HCT116 (cell line): ENCODE data around the gene EEA1. TPM values are rescaled to one million over a fixed set of nuclear protein-coding genes. Genes with fewer than 3 reads are reported as not detected.

ENCODE experiments used
- ATAC-seq: fragments of 200-7000 bp; cut with Tn5 transposase; 2 replicates; pipeline ENCODE4 v1.9.1; 2020; ENCODE audit warnings: mild to moderate bottlenecking, moderate library complexity
- BruUV-seq: library from RNA; stranded (reverse); fragments of 400-500 nt; replicated peaks from 2 replicates; lab custom pipeline; 2021; lab: Mats Ljungman, UMichigan
- CTCF ChIA-PET: fragments of 300-600 bp; sonication (Branson Sonifier 250); formaldehyde crosslinking; loops from one replicate; lab custom pipeline; 2021; ENCODE audit warnings: antibody characterized with exemption; lab: Charles Lee
- POLR2A ChIA-PET: fragments of 300-600, 350-600 bp; sonication (Branson Sonifier 250); formaldehyde crosslinking; loops from one replicate; lab custom pipeline; 2021; ENCODE audit warnings: antibody characterized with exemption; lab: Charles Lee
- RAD21 ChIA-PET, 2 experiments: fragments of 300-600 bp; sonication (Branson Sonifier 250); formaldehyde crosslinking; loops; one replicate each; lab custom pipeline; 2023; ENCODE audit warnings: low total read pairs in 2 of 2; ENCODE audit not compliant: uncharacterized antibody in 2 of 2, unreplicated experiment in 2 of 2, low non-redundant PET in 1 of 2; lab: Charles Lee
- DNase-seq: peaks from one replicate; pipeline ENCODE4 v3.0.0-alpha.2; 2010; ENCODE audit warnings: low read depth, low spot score
- H2AFZ ChIP-seq: fragments of 200-600 bp; shearing (Covaris generic), sonication (generic); 2 replicates; pipeline ENCODE4 v1.6.1; 2017; ENCODE audit warnings: low read depth, mixed run types, mixed read lengths, antibody characterized with exemption, low read length; ENCODE audit not compliant: poor library complexity, severe bottlenecking
- H3K27ac ChIP-seq: 2 replicates; pipeline ENCODE4 v1.5.1; 2012; ENCODE audit warnings: low read depth, low read length
- H3K27me3 ChIP-seq: fragments of 200-600 bp; sonication (generic); 2 replicates; pipeline ENCODE4 v1.6.1; 2016; ENCODE audit warnings: mixed run types, low read length, mixed read lengths; ENCODE audit not compliant: insufficient read depth
- H3K36me3 ChIP-seq, 2 experiments: fragments of 200-500 bp in 1 of 2; fragments of 200-600 bp in 1 of 2; sonication (Bioruptor generic) in 1 of 2; sonication (generic) in 1 of 2; 2 replicates each; pipeline versions ENCODE4 v1.5.1 to v1.6.1; 2014 to 2016; ENCODE audit warnings: low read length in 2 of 2, inconsistent platforms in 1 of 2, mixed read lengths in 1 of 2, mixed run types in 1 of 2; ENCODE audit not compliant: insufficient read depth in 2 of 2, control insufficient read depth in 1 of 2
- H3K4me1 ChIP-seq, 2 experiments: fragments of 200-600 bp in 1 of 2; sonication (generic) in 1 of 2; 2 replicates each; pipeline versions ENCODE4 v1.5.1 to v1.6.1; 2012 to 2017; ENCODE audit warnings: low read length in 2 of 2, inconsistent platforms in 1 of 2, mild to moderate bottlenecking in 1 of 2, mixed read lengths in 1 of 2, mixed run types in 1 of 2, moderate library complexity in 1 of 2; ENCODE audit not compliant: insufficient read depth in 2 of 2, control insufficient read depth in 1 of 2
- H3K4me2 ChIP-seq: fragments of 200-600 bp; sonication (generic); 2 replicates; pipeline ENCODE4 v1.6.1; 2017; ENCODE audit warnings: mixed run types, low read length, mixed read lengths
- H3K4me3 ChIP-seq, 2 experiments: fragments of 200-600 bp in 1 of 2; sonication (generic) in 1 of 2; replicated peaks in 1 of 2; 2 replicates each; pipeline ENCODE4 v1.5.1; 2011 to 2016; ENCODE audit warnings: low read length in 2 of 2, control low read depth in 1 of 2, low read depth in 1 of 2, mild to moderate bottlenecking in 1 of 2, mixed read lengths in 1 of 2, mixed run types in 1 of 2
- H3K79me2 ChIP-seq: fragments of 200-600 bp; sonication (generic); 2 replicates; pipeline ENCODE4 v1.6.1; 2017; ENCODE audit warnings: mild to moderate bottlenecking, mixed run types, low read length, moderate library complexity, mixed read lengths; ENCODE audit not compliant: insufficient read depth
- H3K9ac ChIP-seq: fragments of 200-600 bp; sonication (generic); 2 replicates; pipeline ENCODE4 v1.6.1; 2016; ENCODE audit warnings: low read length, mixed read lengths
- H3K9me2 ChIP-seq: fragments of 200-600 bp; sonication (generic), shearing (Covaris generic); 2 replicates; pipeline ENCODE4 v1.6.1; 2017; ENCODE audit warnings: mixed run types, mild to moderate bottlenecking, moderate library complexity; ENCODE audit not compliant: insufficient read depth
- H3K9me3 ChIP-seq, 2 experiments: fragments of 200-500 bp in 1 of 2; fragments of 200-600 bp in 1 of 2; sonication (Bioruptor generic) in 1 of 2; sonication (generic) in 1 of 2; 2 replicates each; pipeline ENCODE4 v1.6.1; 2014 to 2017; ENCODE audit warnings: low read length in 2 of 2, mixed read lengths in 2 of 2, inconsistent platforms in 1 of 2, low read depth in 1 of 2, mild to moderate bottlenecking in 1 of 2, mixed run types in 1 of 2, moderate library complexity in 1 of 2; ENCODE audit not compliant: control insufficient read depth in 1 of 2, insufficient read depth in 1 of 2
- H4K20me1 ChIP-seq: fragments of 200-600 bp; sonication (generic), shearing (Covaris generic); 2 replicates; pipeline ENCODE4 v1.6.1; 2017; ENCODE audit warnings: mixed run types, mild to moderate bottlenecking, moderate library complexity; ENCODE audit not compliant: insufficient read depth
- CBX3 ChIP-seq: IDR thresholded peaks from 2 replicates; pipeline ENCODE4 v1.6.1; 2012; ENCODE audit warnings: low read depth
- CEBPB ChIP-seq: IDR thresholded peaks from 2 replicates; pipeline ENCODE4 v1.6.1; 2012; ENCODE audit warnings: low read depth
- EGR1 ChIP-seq: IDR thresholded peaks from 2 replicates; pipeline ENCODE4 v1.6.1; 2012; ENCODE audit warnings: low read depth
- ELF1 ChIP-seq: IDR thresholded peaks from 2 replicates; pipeline ENCODE4 v1.6.1; 2012; ENCODE audit warnings: low read depth, borderline replicate concordance
- EZH2 ChIP-seq: fragments of 200-600 bp; sonication (generic); IDR thresholded peaks from 2 replicates; pipeline ENCODE4 v1.6.1; 2017; ENCODE audit warnings: antibody characterized with exemption, mixed run types
- EZH2phosphoT487 ChIP-seq: fragments of 200-600 bp; IDR thresholded peaks from 2 replicates; pipeline ENCODE4 v1.6.1; 2018; ENCODE audit warnings: antibody characterized with exemption, borderline replicate concordance
- FOSL1 ChIP-seq: IDR thresholded peaks from 2 replicates; pipeline ENCODE4 v1.6.1; 2012; ENCODE audit warnings: low read depth
- JUND ChIP-seq: IDR thresholded peaks from 2 replicates; pipeline ENCODE4 v1.6.1; 2012
- POLR2A ChIP-seq: IDR thresholded peaks from 2 replicates; pipeline ENCODE4 v1.7.0; 2011; ENCODE audit warnings: borderline replicate concordance; ENCODE audit not compliant: insufficient read depth, insufficient read length; ENCODE audit errors: extremely low read depth
- POLR2AphosphoS5 ChIP-seq: IDR thresholded peaks from 2 replicates; pipeline ENCODE4 v1.6.1; 2011; ENCODE audit warnings: mild to moderate bottlenecking, low read depth, low read length, moderate library complexity
- RAD21 ChIP-seq: IDR thresholded peaks from 2 replicates; pipeline ENCODE4 v1.6.1; 2012; ENCODE audit warnings: low read depth, mild to moderate bottlenecking
- SIN3A ChIP-seq: IDR thresholded peaks from 2 replicates; pipeline ENCODE4 v1.6.1; 2012; ENCODE audit warnings: low read depth
- SP1 ChIP-seq: IDR thresholded peaks from 2 replicates; pipeline ENCODE4 v1.6.1; 2012; ENCODE audit warnings: low read depth
- ZBTB33 ChIP-seq: IDR thresholded peaks from 2 replicates; pipeline ENCODE4 v1.6.1; 2011; ENCODE audit warnings: mild to moderate bottlenecking, low read length, moderate library complexity; ENCODE audit not compliant: insufficient replicate concordance; ENCODE audit errors: extremely low read depth
- ZFX ChIP-seq: fragments of 450-650 bp; IDR thresholded peaks from 2 replicates; pipeline ENCODE4 v1.6.1; 2017
- ZNF274 ChIP-seq: fragments of 200-500 bp; sonication (Bioruptor generic); IDR thresholded peaks from 2 replicates; pipeline ENCODE4 v1.6.1; 2014; ENCODE audit warnings: mild to moderate bottlenecking, low read depth, low read length, inconsistent platforms
- intact Hi-C: fragments of 100-400 bp; cut with micrococcal nuclease; formaldehyde crosslinking; loops from 2 replicates; pipeline ENCODE4 v1.10.0; 2022
- total RNA-seq: library from RNA; stranded (reverse); gene quantifications from one replicate; pipeline ENCODE4 v1.2.1, GENCODE V29; 2021; ENCODE audit not compliant: unreplicated experiment
- TF ChIP-seq, protein P1 (sequence below): IDR thresholded peaks from 2 replicates; pipeline ENCODE4 v1.6.1; 2012
- TF ChIP-seq, protein P2 (sequence below): IDR thresholded peaks from 2 replicates; pipeline ENCODE4 v1.6.1; 2012; ENCODE audit warnings: low read depth
- TF ChIP-seq, protein P3 (sequence below), 3 experiments: fragments of 200-600 bp in 1 of 3; sonication (generic) in 1 of 3; IDR thresholded peaks in 2 of 3; conservative IDR thresholded peaks in 1 of 3; 2 replicates each; pipeline ENCODE4 v1.5.1; 2012 to 2017; ENCODE audit warnings: low read depth in 2 of 3, low read length in 2 of 3, antibody characterized with exemption in 1 of 3, borderline replicate concordance in 1 of 3, control low read depth in 1 of 3, mild to moderate bottlenecking in 1 of 3, mixed read lengths in 1 of 3, mixed run types in 1 of 3, moderate library complexity in 1 of 3; ENCODE audit not compliant: insufficient read depth in 1 of 3

EEA1 gene
- total RNA-seq, 1 experiment from 2014 or later, result 13.8 TPM

DNA sequence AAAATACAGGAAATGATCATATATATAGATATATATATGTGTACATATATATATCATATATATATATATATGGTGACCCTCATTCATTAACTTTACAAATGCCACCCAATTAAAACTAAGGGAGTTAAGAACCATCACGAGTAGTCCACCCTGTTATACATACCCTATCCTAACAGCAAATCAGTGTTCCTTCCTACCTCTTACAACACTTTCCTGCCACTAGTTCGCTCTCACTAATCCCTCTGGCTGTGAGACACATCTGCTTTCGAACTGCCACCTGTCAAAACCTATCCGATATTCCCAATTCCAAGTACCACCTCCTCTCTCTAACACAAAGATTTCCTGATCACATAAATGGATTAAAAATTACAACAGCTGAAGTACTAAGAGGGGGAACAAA lies 100.5 kb downstream of the EEA1 start:
- intact Hi-C loops, result loop anchor here (5.0 to 10.0 kb wide), 2 partner anchors 156 to 264 kb away; no protein-coding TSS in a partner anchor
- TF ChIP-seq, protein P1, sequence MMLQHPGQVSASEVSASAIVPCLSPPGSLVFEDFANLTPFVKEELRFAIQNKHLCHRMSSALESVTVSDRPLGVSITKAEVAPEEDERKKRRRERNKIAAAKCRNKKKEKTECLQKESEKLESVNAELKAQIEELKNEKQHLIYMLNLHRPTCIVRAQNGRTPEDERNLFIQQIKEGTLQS, result no peak
- TF ChIP-seq SIN3A (no peak), ZNF274 (no peak), RAD21 (no peak), ZFX (no peak), JUND (no peak), ELF1 (no peak), EZH2 (no peak), ZBTB33 (no peak), POLR2A (no peak), POLR2AphosphoS5 (no peak), EGR1 (no peak), CEBPB (no peak), FOSL1 (no peak), SP1 (no peak), CBX3 (no peak), EZH2phosphoT487 (no peak)
- TF ChIP-seq, protein P2, sequence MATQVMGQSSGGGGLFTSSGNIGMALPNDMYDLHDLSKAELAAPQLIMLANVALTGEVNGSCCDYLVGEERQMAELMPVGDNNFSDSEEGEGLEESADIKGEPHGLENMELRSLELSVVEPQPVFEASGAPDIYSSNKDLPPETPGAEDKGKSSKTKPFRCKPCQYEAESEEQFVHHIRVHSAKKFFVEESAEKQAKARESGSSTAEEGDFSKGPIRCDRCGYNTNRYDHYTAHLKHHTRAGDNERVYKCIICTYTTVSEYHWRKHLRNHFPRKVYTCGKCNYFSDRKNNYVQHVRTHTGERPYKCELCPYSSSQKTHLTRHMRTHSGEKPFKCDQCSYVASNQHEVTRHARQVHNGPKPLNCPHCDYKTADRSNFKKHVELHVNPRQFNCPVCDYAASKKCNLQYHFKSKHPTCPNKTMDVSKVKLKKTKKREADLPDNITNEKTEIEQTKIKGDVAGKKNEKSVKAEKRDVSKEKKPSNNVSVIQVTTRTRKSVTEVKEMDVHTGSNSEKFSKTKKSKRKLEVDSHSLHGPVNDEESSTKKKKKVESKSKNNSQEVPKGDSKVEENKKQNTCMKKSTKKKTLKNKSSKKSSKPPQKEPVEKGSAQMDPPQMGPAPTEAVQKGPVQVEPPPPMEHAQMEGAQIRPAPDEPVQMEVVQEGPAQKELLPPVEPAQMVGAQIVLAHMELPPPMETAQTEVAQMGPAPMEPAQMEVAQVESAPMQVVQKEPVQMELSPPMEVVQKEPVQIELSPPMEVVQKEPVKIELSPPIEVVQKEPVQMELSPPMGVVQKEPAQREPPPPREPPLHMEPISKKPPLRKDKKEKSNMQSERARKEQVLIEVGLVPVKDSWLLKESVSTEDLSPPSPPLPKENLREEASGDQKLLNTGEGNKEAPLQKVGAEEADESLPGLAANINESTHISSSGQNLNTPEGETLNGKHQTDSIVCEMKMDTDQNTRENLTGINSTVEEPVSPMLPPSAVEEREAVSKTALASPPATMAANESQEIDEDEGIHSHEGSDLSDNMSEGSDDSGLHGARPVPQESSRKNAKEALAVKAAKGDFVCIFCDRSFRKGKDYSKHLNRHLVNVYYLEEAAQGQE, result no peak
- TF ChIP-seq, protein P3, sequence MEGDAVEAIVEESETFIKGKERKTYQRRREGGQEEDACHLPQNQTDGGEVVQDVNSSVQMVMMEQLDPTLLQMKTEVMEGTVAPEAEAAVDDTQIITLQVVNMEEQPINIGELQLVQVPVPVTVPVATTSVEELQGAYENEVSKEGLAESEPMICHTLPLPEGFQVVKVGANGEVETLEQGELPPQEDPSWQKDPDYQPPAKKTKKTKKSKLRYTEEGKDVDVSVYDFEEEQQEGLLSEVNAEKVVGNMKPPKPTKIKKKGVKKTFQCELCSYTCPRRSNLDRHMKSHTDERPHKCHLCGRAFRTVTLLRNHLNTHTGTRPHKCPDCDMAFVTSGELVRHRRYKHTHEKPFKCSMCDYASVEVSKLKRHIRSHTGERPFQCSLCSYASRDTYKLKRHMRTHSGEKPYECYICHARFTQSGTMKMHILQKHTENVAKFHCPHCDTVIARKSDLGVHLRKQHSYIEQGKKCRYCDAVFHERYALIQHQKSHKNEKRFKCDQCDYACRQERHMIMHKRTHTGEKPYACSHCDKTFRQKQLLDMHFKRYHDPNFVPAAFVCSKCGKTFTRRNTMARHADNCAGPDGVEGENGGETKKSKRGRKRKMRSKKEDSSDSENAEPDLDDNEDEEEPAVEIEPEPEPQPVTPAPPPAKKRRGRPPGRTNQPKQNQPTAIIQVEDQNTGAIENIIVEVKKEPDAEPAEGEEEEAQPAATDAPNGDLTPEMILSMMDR (IDR thresholded peaks at IDR 0.05 in 2 of 3, conservative IDR thresholded peaks at IDR 0.05 in 1 of 3; ENCODE audit: borderline replicate concordance in 1 of 3, insufficient read depth in 1 of 3, low read depth in 2 of 3, low read length in 2 of 3), result no peak
- Histone ChIP-seq H2AFZ (no peak overlapping the region), H3K4me1 (no peaks in the 10 kb centered on the region), H3K4me2 (no peak overlapping the region), H3K9me2 (no peaks in the 10 kb centered on the region), H3K9me3 (no peaks in the 10 kb centered on the region), H3K27me3 (no peaks in the 10 kb centered on the region), H3K9ac (no peak overlapping the region), H4K20me1 (no peaks in the 10 kb centered on the region), H3K79me2 (no peaks in the 10 kb centered on the region), H3K27ac (no peak overlapping the region), H3K36me3 (no peaks in the 10 kb centered on the region), H3K4me3 (no peak overlapping the region)
- ChIA-PET CTCF (no interaction called here), POLR2A (no interaction called here), RAD21 (no interaction called here)
- DNase-seq, result no peak
- BruUV-seq, result no TSS peak
- no peak for ATAC-seq
